K562 (cell line): ENCODE results near the gene GIPC3. TPM values are rescaled to one million over a fixed set of nuclear protein-coding genes. Genes with fewer than 3 reads are reported as not detected.

ENCODE experiments used
- BCOR ChIP-seq: fragments of 450-650 bp; IDR thresholded peaks from 2 replicates; pipeline ENCODE4 v1.6.1; 2016
- BRCA1 ChIP-seq, 2 experiments: fragments of 450-650 bp in 1 of 2; sonication (generic) in 1 of 2; formaldehyde crosslinking in 1 of 2; IDR thresholded peaks; 2 replicates each; pipeline versions ENCODE4 v1.5.0 to v1.6.1; 2017 to 2020; ENCODE audit warnings: mild to moderate bottlenecking in 1 of 2, missing genetic modification reagents in 1 of 2
- BRF1 ChIP-seq: IDR thresholded peaks from 3 replicates; pipeline ENCODE4 v1.6.1; 2011; ENCODE audit warnings: borderline replicate concordance, mild to moderate bottlenecking; ENCODE audit not compliant: insufficient read length; ENCODE audit errors: extremely low read depth
- CTBP1 ChIP-seq: fragments of 450-650 bp; IDR thresholded peaks from 2 replicates; pipeline ENCODE4 v1.6.1; 2016; ENCODE audit warnings: borderline replicate concordance
- EGR1 ChIP-seq: fragments of 450-650 bp; conservative IDR thresholded peaks from 2 replicates; pipeline ENCODE4 v1.6.1; 2017; ENCODE audit warnings: mild to moderate bottlenecking
- HDAC1 ChIP-seq, 2 experiments: fragments of 450-650 bp; IDR thresholded peaks; 2 replicates each; pipeline ENCODE4 v1.6.1; 2016 to 2017; ENCODE audit warnings: inconsistent platforms in 1 of 2, mild to moderate bottlenecking in 1 of 2, moderate library complexity in 1 of 2
- HNRNPK ChIP-seq: fragments of 200-400 bp; formaldehyde crosslinking; IDR thresholded peaks from one replicate; pipeline ENCODE4 v1.6.1; 2018; ENCODE audit warnings: mild to moderate bottlenecking, low read depth, low read length; ENCODE audit not compliant: poor library complexity, severe bottlenecking
- HOXB6 ChIP-seq: fragments of 250-450 bp; sonication (Bioruptor Pico); IDR thresholded peaks from 2 replicates; pipeline ENCODE4 v1.5.1; 2022; ENCODE audit warnings: mild to moderate bottlenecking, borderline replicate concordance
- LARP7 ChIP-seq: fragments of 450-650 bp; IDR thresholded peaks from 2 replicates; pipeline ENCODE4 v1.6.1; 2016
- MTA2 ChIP-seq: fragments of 450-650 bp; IDR thresholded peaks from 2 replicates; pipeline ENCODE4 v1.6.1; 2016; ENCODE audit warnings: low read depth
- NFATC3 ChIP-seq: fragments of 450-650 bp; IDR thresholded peaks from 2 replicates; pipeline ENCODE4 v1.6.1; 2017; ENCODE audit warnings: mild to moderate bottlenecking
- NFRKB ChIP-seq: fragments of 450-650 bp; IDR thresholded peaks from 2 replicates; pipeline ENCODE4 v1.6.1; 2016; ENCODE audit warnings: low read depth
- OTX1 ChIP-seq: fragments of 450-650 bp; formaldehyde crosslinking; IDR thresholded peaks from 2 replicates; pipeline ENCODE4 v1.4.0; 2022; ENCODE audit warnings: mild to moderate bottlenecking
- RFX5 ChIP-seq: IDR thresholded peaks from 2 replicates; pipeline ENCODE4 v1.6.1; 2011; ENCODE audit warnings: low read depth, mild to moderate bottlenecking, improper control_type of control experiment, low read length
- SMARCA4 ChIP-seq: fragments of 450-650 bp; IDR thresholded peaks from 2 replicates; pipeline ENCODE4 v1.6.1; 2016
- U2AF2 ChIP-seq: fragments of 200-400 bp; formaldehyde crosslinking; optimal IDR thresholded peaks from 2 replicates; pipeline ENCODE3; 2017; ENCODE audit warnings: low read depth, mild to moderate bottlenecking, low read length
- ZBTB2 ChIP-seq: fragments of 450-650 bp; IDR thresholded peaks from 2 replicates; pipeline ENCODE4 v1.6.1; 2016; ENCODE audit warnings: antibody characterized with exemption
- ZNF436 ChIP-seq: fragments of 250-450, 450-650 bp; sonication (Bioruptor Pico); formaldehyde crosslinking; IDR thresholded peaks from 2 replicates; pipeline ENCODE4 v1.7.0; 2020; ENCODE audit warnings: mild to moderate bottlenecking
- ZNF518B ChIP-seq: fragments of 250-450 bp; sonication (Bioruptor Pico); IDR thresholded peaks from 2 replicates; pipeline ENCODE4 v1.5.0; 2021; ENCODE audit warnings: mild to moderate bottlenecking, moderate library complexity
- polyA plus RNA-seq, 8 experiments: library from polyadenylated mRNA; depleted of rRNA in 4 of 8; stranded (reverse) in 5 of 8; unstranded in 3 of 8; fragments of >200 nt; fragmentation: Nextera tagmentation in 2 of 8; fragmentation: Illumina TruSeq in 1 of 8; extraction: Ambion mirVana in 2 of 8; extraction: Trizol in 1 of 8; gene quantifications; 2 replicates each; pipeline versions ENCODE4 v1.2.1 to v1.2.3, GENCODE V29; 2011 to 2014; ENCODE audit warnings: inconsistent platforms in 1 of 8, missing spikeins in 1 of 8
- total RNA-seq, 7 experiments: library from RNA; depleted of rRNA in 6 of 7; stranded (reverse); fragments of >200 nt in 6 of 7; fragmentation: Illumina TruSeq in 2 of 7; extraction: Trizol in 2 of 7; gene quantifications; 2 replicates each; pipeline versions ENCODE4 v1.2.1 to v1.2.3, GENCODE V29; 2011 to 2021; ENCODE audit warnings: low replicate concordance in 1 of 7
- TF ChIP-seq, protein P1 (sequence below): fragments of 450-650 bp; formaldehyde crosslinking; IDR thresholded peaks from 2 replicates; pipeline ENCODE4 v1.4.0; 2022; ENCODE audit warnings: missing genetic modification characterization
- TF ChIP-seq, protein P2 (sequence below): fragments of 450-650 bp; formaldehyde crosslinking; conservative IDR thresholded peaks from 2 replicates; pipeline ENCODE4 v1.4.0; 2022; ENCODE audit warnings: mild to moderate bottlenecking, missing genetic modification characterization
- TF ChIP-seq, protein P3 (sequence below), 2 experiments: fragments of 450-650 bp; IDR thresholded peaks; 2 replicates each; pipeline ENCODE4 v1.6.1; 2016

GIPC3 gene
- total and polyA plus RNA-seq, 9 of the 15 experiments (the other 6 are each of a cell fraction or from before 2014, with no cell fraction given), result 0.03 to 3.6 (median 1.5) TPM; not detected in 1

- TF ChIP-seq NFRKB (no peak), ZNF436 (CRISPR knock-in tag) (no peak), ZNF518B (CRISPR knock-in tag) (no peak), HNRNPK (no peak), RFX5 (no peak), BRF1 (no peak), SMARCA4 (peak; percentile 48; the same call in 1 of the 2 replicates), MTA2 (no peak), OTX1 (CRISPR knock-in tag) (0 out of 2 replicates have a peak, but pooled peaks have one; percentile 26), HDAC1 (IDR thresholded peaks at IDR 0.05) (peak in 1 of 2 experiments; percentile 25; a peak in 1 of 4 replicates), BCOR (peak; percentile 43), U2AF2 (no peak), NFATC3 (no peak), ZBTB2 (no peak), BRCA1 (IDR thresholded peaks at IDR 0.05) (no peak), BRCA1 (CRISPR knock-in tag; IDR thresholded peaks at IDR 0.05) (no peak), HOXB6 (CRISPR knock-in tag) (no peak), CTBP1 (no peak), LARP7 (peak; percentile 79; the same call in 1 of the 2 replicates), EGR1 (peak; percentile 30; the same call in 1 of the 2 replicates)
- TF ChIP-seq, protein P1, sequence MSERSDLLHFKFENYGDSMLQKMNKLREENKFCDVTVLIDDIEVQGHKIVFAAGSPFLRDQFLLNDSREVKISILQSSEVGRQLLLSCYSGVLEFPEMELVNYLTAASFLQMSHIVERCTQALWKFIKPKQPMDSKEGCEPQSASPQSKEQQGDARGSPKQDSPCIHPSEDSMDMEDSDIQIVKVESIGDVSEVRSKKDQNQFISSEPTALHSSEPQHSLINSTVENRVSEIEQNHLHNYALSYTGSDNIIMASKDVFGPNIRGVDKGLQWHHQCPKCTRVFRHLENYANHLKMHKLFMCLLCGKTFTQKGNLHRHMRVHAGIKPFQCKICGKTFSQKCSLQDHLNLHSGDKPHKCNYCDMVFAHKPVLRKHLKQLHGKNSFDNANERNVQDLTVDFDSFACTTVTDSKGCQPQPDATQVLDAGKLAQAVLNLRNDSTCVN (CRISPR knock-in tag), result peak; percentile 56; the same call in 1 of the 2 replicates
- TF ChIP-seq, protein P2, sequence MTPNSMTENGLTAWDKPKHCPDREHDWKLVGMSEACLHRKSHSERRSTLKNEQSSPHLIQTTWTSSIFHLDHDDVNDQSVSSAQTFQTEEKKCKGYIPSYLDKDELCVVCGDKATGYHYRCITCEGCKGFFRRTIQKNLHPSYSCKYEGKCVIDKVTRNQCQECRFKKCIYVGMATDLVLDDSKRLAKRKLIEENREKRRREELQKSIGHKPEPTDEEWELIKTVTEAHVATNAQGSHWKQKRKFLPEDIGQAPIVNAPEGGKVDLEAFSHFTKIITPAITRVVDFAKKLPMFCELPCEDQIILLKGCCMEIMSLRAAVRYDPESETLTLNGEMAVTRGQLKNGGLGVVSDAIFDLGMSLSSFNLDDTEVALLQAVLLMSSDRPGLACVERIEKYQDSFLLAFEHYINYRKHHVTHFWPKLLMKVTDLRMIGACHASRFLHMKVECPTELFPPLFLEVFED (CRISPR knock-in tag), result peak; percentile 63; the same call in 1 of the 2 replicates
- TF ChIP-seq, protein P3, sequence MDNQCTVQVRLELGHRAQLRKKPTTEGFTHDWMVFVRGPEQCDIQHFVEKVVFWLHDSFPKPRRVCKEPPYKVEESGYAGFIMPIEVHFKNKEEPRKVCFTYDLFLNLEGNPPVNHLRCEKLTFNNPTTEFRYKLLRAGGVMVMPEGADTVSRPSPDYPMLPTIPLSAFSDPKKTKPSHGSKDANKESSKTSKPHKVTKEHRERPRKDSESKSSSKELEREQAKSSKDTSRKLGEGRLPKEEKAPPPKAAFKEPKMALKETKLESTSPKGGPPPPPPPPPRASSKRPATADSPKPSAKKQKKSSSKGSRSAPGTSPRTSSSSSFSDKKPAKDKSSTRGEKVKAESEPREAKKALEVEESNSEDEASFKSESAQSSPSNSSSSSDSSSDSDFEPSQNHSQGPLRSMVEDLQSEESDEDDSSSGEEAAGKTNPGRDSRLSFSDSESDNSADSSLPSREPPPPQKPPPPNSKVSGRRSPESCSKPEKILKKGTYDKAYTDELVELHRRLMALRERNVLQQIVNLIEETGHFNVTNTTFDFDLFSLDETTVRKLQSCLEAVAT (IDR thresholded peaks at IDR 0.05), result peak; percentile 44 to 48; a peak in 2 of 4 replicates
Observed at GRCh38 chr19:3605770-3606169, 20.5 kb downstream of the GIPC3 start (continued).
